GM12878 (cell line): Measurements from ENCODE around the gene FGD6. TPM values are rescaled to one million over a fixed set of nuclear protein-coding genes. Genes with fewer than 3 reads are reported as not detected.

Experiments used
- ATAC-seq: fragments of 200-7000 bp; cut with Tn5 transposase; 3 replicates; pipeline ENCODE4 v1.9.1; 2020; ENCODE audit warnings: mild to moderate bottlenecking, moderate library complexity
- BruUV-seq: library from RNA; stranded (reverse); fragments of 400-500 nt; replicated peaks from 2 replicates; lab custom pipeline; 2021; lab: Mats Ljungman, UMichigan
- CTCF ChIA-PET: fragments of 300-600 bp; sonication (Branson Sonifier 250); formaldehyde crosslinking; extraction: SDS; loops from one replicate; lab custom pipeline; 2021; ENCODE audit warnings: inconsistent platforms; lab: Yijun Ruan, JAX
- POLR2A ChIA-PET: fragments of 350-600 bp; formaldehyde crosslinking; extraction: SDS; loops from one replicate; lab custom pipeline; 2021; ENCODE audit warnings: inconsistent platforms; lab: Charles Lee
- RAD21 ChIA-PET: fragments of 300-600 bp; sonication (Branson Sonifier 250); formaldehyde crosslinking; loops from one replicate; lab custom pipeline; 2023; ENCODE audit warnings: antibody characterized with exemption; ENCODE audit not compliant: unreplicated experiment; lab: Charles Lee
- SMC1A ChIA-PET: fragments of 300-600 bp; sonication (Branson Sonifier 250); formaldehyde crosslinking; loops from one replicate; lab custom pipeline; 2023; ENCODE audit not compliant: unreplicated experiment, uncharacterized antibody; lab: Charles Lee
- DNase-seq: peaks from one replicate; pipeline ENCODE4 v3.0.0-alpha.2; 2011; ENCODE audit warnings: low read depth, low spot score
- FAIRE-seq: peaks from 3 replicates; lab custom pipeline; 2011; peaks lifted over from hg19 to GRCh38; lab: Jason Lieb, UNC
- H2AFZ ChIP-seq: 2 replicates; pipeline ENCODE4 v1.6.0; 2011; ENCODE audit warnings: low read depth, low read length, control low read depth; ENCODE audit not compliant: control insufficient read depth
- H3K27ac ChIP-seq: 2 replicates; pipeline ENCODE4 v1.5.1; 2011; ENCODE audit warnings: control low read depth; ENCODE audit not compliant: control insufficient read depth, insufficient read depth
- H3K27me3 ChIP-seq, 2 experiments: replicated peaks in 1 of 2; 2 replicates each; pipeline versions ENCODE4 v1.6.0 to v1.6.1; 2011; ENCODE audit warnings: low read length in 1 of 2; ENCODE audit not compliant: control insufficient read depth in 2 of 2, insufficient read depth in 2 of 2
- H3K36me3 ChIP-seq, 2 experiments: 2 replicates each; pipeline ENCODE4 v1.5.1; 2011; ENCODE audit warnings: low read length in 1 of 2; ENCODE audit not compliant: control insufficient read depth in 2 of 2, insufficient read depth in 2 of 2
- H3K4me1 ChIP-seq: 2 replicates; pipeline ENCODE4 v1.6.1; 2011; ENCODE audit warnings: mild to moderate bottlenecking, low read length, moderate library complexity, mixed read lengths; ENCODE audit not compliant: control insufficient read depth, insufficient read depth
- H3K4me2 ChIP-seq: 2 replicates; pipeline ENCODE4 v1.6.0; 2011; ENCODE audit warnings: control low read depth; ENCODE audit not compliant: control insufficient read depth, insufficient read depth
- H3K4me3 ChIP-seq: fragments of 200-600 bp; sonication (generic); 2 replicates; pipeline ENCODE4 v1.5.1; 2016
- H3K79me2 ChIP-seq: 2 replicates; pipeline ENCODE4 v1.6.0; 2011; ENCODE audit warnings: low read length; ENCODE audit not compliant: control insufficient read depth, insufficient read depth
- H3K9ac ChIP-seq: 2 replicates; pipeline ENCODE4 v1.8.0; 2011; ENCODE audit warnings: low read length, control low read depth, mixed read lengths; ENCODE audit not compliant: control insufficient read depth, insufficient read depth
- H3K9me3 ChIP-seq: replicated peaks from 3 replicates; pipeline ENCODE4 v1.5.1; 2011; ENCODE audit warnings: mild to moderate bottlenecking, low read length; ENCODE audit not compliant: control insufficient read depth, insufficient read depth
- H4K20me1 ChIP-seq: 2 replicates; pipeline ENCODE4 v1.6.0; 2011; ENCODE audit not compliant: control insufficient read depth, insufficient read depth
- ATF3 ChIP-seq: IDR thresholded peaks from 2 replicates; pipeline ENCODE4 v1.6.1; 2011; ENCODE audit warnings: low read depth, mild to moderate bottlenecking, low read length, moderate library complexity, borderline replicate concordance; ENCODE audit errors: extremely low read depth
- ATF7 ChIP-seq: fragments of 450-650 bp; IDR thresholded peaks from 2 replicates; pipeline ENCODE4 v1.6.1; 2016; ENCODE audit warnings: low read depth, mild to moderate bottlenecking
- BCL11A ChIP-seq: IDR thresholded peaks from 2 replicates; pipeline ENCODE4 v1.6.1; 2011; ENCODE audit warnings: low read depth, low read length
- BCLAF1 ChIP-seq: fragments of 450-650 bp; IDR thresholded peaks from 2 replicates; pipeline ENCODE4 v1.6.1; 2017; ENCODE audit warnings: antibody characterized with exemption, mild to moderate bottlenecking, moderate library complexity
- CBX5 ChIP-seq: sonication (generic); IDR thresholded peaks from 2 replicates; pipeline ENCODE4 v1.6.1; 2016; ENCODE audit warnings: low read depth, moderate library complexity, mild to moderate bottlenecking, inconsistent platforms
- CHD1 ChIP-seq: IDR thresholded peaks from 2 replicates; pipeline ENCODE4 v1.6.1; 2012; ENCODE audit warnings: low read depth, low read length, improper control_type of control experiment
- CHD4 ChIP-seq: fragments of 200-600 bp; sonication (generic); IDR thresholded peaks from 2 replicates; pipeline ENCODE4 v1.6.1; 2016; ENCODE audit warnings: mild to moderate bottlenecking
- CREM ChIP-seq: IDR thresholded peaks from 2 replicates; pipeline ENCODE4 v1.6.1; 2014; ENCODE audit warnings: antibody characterized with exemption, low read depth
- HDGF ChIP-seq: fragments of 450-650 bp; IDR thresholded peaks from 2 replicates; pipeline ENCODE4 v1.6.1; 2016; ENCODE audit warnings: antibody characterized with exemption
- IKZF1 ChIP-seq: fragments of 450-650 bp; conservative IDR thresholded peaks from 2 replicates; pipeline ENCODE4 v1.6.1; 2017; ENCODE audit warnings: antibody characterized with exemption, mild to moderate bottlenecking
- MEF2B ChIP-seq: fragments of 450-650 bp; IDR thresholded peaks from 2 replicates; pipeline ENCODE4 v1.6.1; 2018; ENCODE audit warnings: mild to moderate bottlenecking, moderate library complexity; ENCODE audit not compliant: partially characterized antibody, poor library complexity, severe bottlenecking
- SIX5 ChIP-seq: IDR thresholded peaks from 2 replicates; pipeline ENCODE4 v1.6.1; 2011; ENCODE audit warnings: mild to moderate bottlenecking, low read depth, low read length, moderate library complexity; ENCODE audit not compliant: severe bottlenecking
- SMAD1 ChIP-seq: fragments of 450-650 bp; IDR thresholded peaks from 2 replicates; pipeline ENCODE4 v1.6.1; 2018; ENCODE audit warnings: mild to moderate bottlenecking, low read depth; ENCODE audit not compliant: partially characterized antibody
- SMAD5 ChIP-seq: IDR thresholded peaks from 2 replicates; pipeline ENCODE4 v1.6.1; 2016; ENCODE audit warnings: antibody characterized with exemption, low read depth
- SRF ChIP-seq, 2 experiments: IDR thresholded peaks; 2 replicates each; pipeline ENCODE4 v1.6.1; 2011; ENCODE audit warnings: low read depth in 2 of 2, low read length in 2 of 2, mild to moderate bottlenecking in 1 of 2, moderate library complexity in 1 of 2
- TBL1XR1 ChIP-seq: IDR thresholded peaks from 2 replicates; pipeline ENCODE4 v1.6.1; 2012; ENCODE audit warnings: low read depth, low read length, improper control_type of control experiment
- ZNF274 ChIP-seq: IDR thresholded peaks from one replicate; pipeline ENCODE4 v1.8.0; 2011; ENCODE audit not compliant: insufficient read length, insufficient read depth
- WGBS: methylation state at CpG from one replicate; pipeline ENCODE4 v1.1.6; 2016; ENCODE audit warnings: low lambda C conversion rate; ENCODE audit not compliant: insufficient replicate concordance, insufficient coverage; ENCODE audit errors: missing lambda C conversion rate; 5-methylcytosine and 5-hydroxymethylcytosine counted together
- in situ Hi-C: fragments of 300-500 bp; cut with MboI; formaldehyde crosslinking; loops from 9 replicates; pipeline ENCODE4 v1.14.3; 2018; ENCODE audit warnings: mixed read lengths
- intact Hi-C: fragments of 100-400 bp; cut with micrococcal nuclease; formaldehyde crosslinking; loops from one replicate; pipeline ENCODE4 v1.14.2; 2022; ENCODE audit not compliant: unreplicated experiment
- polyA plus RNA-seq, 11 experiments: library from polyadenylated mRNA; depleted of rRNA in 4 of 11; unstranded in 6 of 11; stranded (reverse) in 5 of 11; fragments of >200 nt; fragmentation: Nextera tagmentation in 4 of 11; fragmentation: Illumina TruSeq in 1 of 11; extraction: Ambion mirVana in 4 of 11; extraction: Trizol in 1 of 11; gene quantifications; 1 replicate in 1 of 11; 2 replicates in 10 of 11; pipeline versions ENCODE4 v1.2.1 to v1.2.3, GENCODE V29; 2011 to 2016; ENCODE audit warnings: inconsistent platforms in 2 of 11, missing spikeins in 2 of 11, low read depth in 1 of 11
- total RNA-seq, 4 experiments: library from RNA; depleted of rRNA in 3 of 4; stranded (reverse); fragments of >200 nt in 3 of 4; fragmentation: Illumina TruSeq in 1 of 4; extraction: Trizol in 1 of 4; gene quantifications; 2 replicates each; pipeline versions ENCODE4 v1.2.1 to v1.2.3, GENCODE V29; 2013 to 2021
- TF ChIP-seq, protein P1 (sequence below): IDR thresholded peaks from 2 replicates; pipeline ENCODE4 v1.6.1; 2012; ENCODE audit warnings: low read depth, low read length, improper control_type of control experiment

The FGD6 gene
- total and polyA plus RNA-seq, 10 of the 15 experiments (the other 5 are each of a cell fraction or from before 2014, with no cell fraction given) = 2.4 to 15.5 (median 8.9) TPM

GRCh38 chr12:95096852-95097251 is 120.4 kb downstream of the FGD6 start:
- POLR2A ChIA-PET = no interaction called here

DNA sequence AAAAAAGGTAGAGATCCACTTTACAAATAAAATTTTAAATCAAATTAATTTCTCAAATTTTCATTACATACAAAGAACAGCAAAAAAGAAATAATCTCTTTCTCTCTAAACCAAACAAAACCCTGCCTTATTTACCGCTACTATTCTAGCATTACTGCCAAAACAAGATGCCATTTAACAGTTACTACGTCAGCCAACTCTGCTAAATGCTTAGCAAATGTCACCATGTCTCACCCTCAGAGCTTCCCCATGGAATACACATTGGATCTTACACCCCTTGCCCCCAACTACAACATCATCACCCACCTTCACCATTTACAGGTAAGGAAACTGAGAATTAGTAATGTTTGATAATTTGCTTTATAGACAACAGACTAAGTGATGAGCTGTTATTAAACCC is 120.9 kb downstream of the FGD6 start:
- no peaks in the 10 kb centered on the region for H3K4me1 ChIP-seq
- H4K20me1 ChIP-seq = no peaks in the 10 kb centered on the region
- H3K27me3 ChIP-seq = no peaks in the 10 kb centered on the region
- H3K4me3 ChIP-seq = no peak overlapping the region
- H2AFZ ChIP-seq = no peak overlapping the region
- no TSS peak for BruUV-seq
- intact Hi-C loops = no loop called here
- FAIRE-seq = no peak
- CTCF ChIA-PET = no interaction called here
- H3K36me3 ChIP-seq = no peaks in the 10 kb centered on the region
- RAD21 ChIA-PET = no interaction called here
- POLR2A ChIA-PET = no interaction called here
- in situ Hi-C loops = no loop called here
- TF ChIP-seq ATF3 (no peak), CREM (no peak), SMAD1 (no peak), CBX5 (no peak), MEF2B (no peak), CHD4 (no peak), SIX5 (no peak), CHD1 (no peak), TBL1XR1 (no peak), BCLAF1 (no peak), IKZF1 (no peak), ATF7 (no peak)
- TF ChIP-seq, protein P1, sequence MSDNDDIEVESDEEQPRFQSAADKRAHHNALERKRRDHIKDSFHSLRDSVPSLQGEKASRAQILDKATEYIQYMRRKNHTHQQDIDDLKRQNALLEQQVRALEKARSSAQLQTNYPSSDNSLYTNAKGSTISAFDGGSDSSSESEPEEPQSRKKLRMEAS = no peak
- whole genome bisulfite sequencing = 91% methylated on average over 2 of the region's 2 CpGs
- H3K27ac ChIP-seq = no peak overlapping the region
- no peak overlapping the region for H3K4me2 ChIP-seq
- no peaks in the 10 kb centered on the region for H3K9me3 ChIP-seq
- H3K9ac ChIP-seq = no peak overlapping the region
- SMC1A ChIA-PET = no interaction called here
- H3K79me2 ChIP-seq = no peaks in the 10 kb centered on the region
- DNase-seq = no peak
- no peak for ATAC-seq

More at GRCh38 chr12:95096852-95097251, 120.4 kb downstream of the FGD6 start:
- TF ChIP-seq BCL11A (no peak), ZNF274 (no peak), SMAD5 (no peak), SRF (IDR thresholded peaks at IDR 0.05; ENCODE audit: low read depth in 2 of 2, low read length in 2 of 2) (no peak), HDGF (no peak)
- 67% methylated on average over 3 of the region's 3 CpGs for WGBS
- in situ Hi-C loops = no loop called here
- RAD21 ChIA-PET = no interaction called here
- H3K27ac ChIP-seq = no peak overlapping the region
- CTCF ChIA-PET = no interaction called here
- no peaks in the 10 kb centered on the region for H3K36me3 ChIP-seq
- H3K9me3 ChIP-seq = no peaks in the 10 kb centered on the region
- SMC1A ChIA-PET = no interaction called here
- H3K4me1 ChIP-seq = no peaks in the 10 kb centered on the region
- intact Hi-C loops = no loop called here
- H2AFZ ChIP-seq = no peak overlapping the region
- H3K4me2 ChIP-seq = no peak overlapping the region
- no peaks in the 10 kb centered on the region for H3K27me3 ChIP-seq
- no TSS peak for BruUV-seq
- ATAC-seq (no peak), DNase-seq (no peak), FAIRE-seq (no peak)
- no peak overlapping the region for H3K9ac ChIP-seq
- no peaks in the 10 kb centered on the region for H3K79me2 ChIP-seq
- H3K4me3 ChIP-seq = no peak overlapping the region
- H4K20me1 ChIP-seq = no peaks in the 10 kb centered on the region
